Activated T-helper 1 cell treated with anti-CD3 and anti-CD28 coated beads, Interleukin-2, amount 50 U/mL, for 16 hours (primary cell): ENCODE measurements around the gene ME2.
A peak's percentile ranks its signal among the peaks of the same experiment; 100 is the strongest.
"Not testable (repeated sequence)": the region's sequence is repeated elsewhere in the genome, so short reads cannot be mapped to it uniquely, and the experiment has no call there.

ENCODE experiments used
- DNase-seq, 2 donors: peaks; one replicate each; pipeline ENCODE4 v3.0.0-alpha.2; 2020; ENCODE audit warnings: low read depth in 1 of 2, low spot score in 1 of 2

The ME2 gene

GRCh38 chr18:50911006-50911405 is 32.1 kb downstream of the ME2 start:
- DNase-seq = no peak

- DNase-seq = no peak
These were observed 38.1 kb downstream of the ME2 start for GRCh38 chr18:50917021-50917420.

GRCh38 chr18:50918153-50918552 is 39.2 kb downstream of the ME2 start:
- DNase-seq = no peak

- no peak for DNase-seq
These were observed 45.5 kb downstream of the ME2 start for GRCh38 chr18:50924372-50924771.

- no peak for DNase-seq
These were observed 47.6 kb downstream of the ME2 start for GRCh38 chr18:50926521-50926920.

GRCh38 chr18:50928551-50928950 is 49.6 kb downstream of the ME2 start:
- no peak for DNase-seq

GRCh38 chr18:50933684-50934083 is 54.8 kb downstream of the ME2 start:
- DNase-seq = no peak

- no peak for DNase-seq
These were observed 55.8 kb downstream of the ME2 start for GRCh38 chr18:50934545-50935211.

- no peak for DNase-seq
These were observed 56.7 kb downstream of the ME2 start for GRCh38 chr18:50935493-50936191.

- DNase-seq = no peak
These were observed 58.3 kb downstream of the ME2 start for GRCh38 chr18:50937183-50937582.

- DNase-seq = no peak
These were observed 60.0 kb downstream of the ME2 start for GRCh38 chr18:50938912-50939311.

GRCh38 chr18:50944245-50944932 is 65.5 kb downstream of the ME2 start:
- no peak for DNase-seq

- DNase-seq = not testable (repeated sequence)
These were observed 67.0 kb downstream of the ME2 start for GRCh38 chr18:50945918-50946317.

- DNase-seq = no peak
These were observed 69.0 kb downstream of the ME2 start for GRCh38 chr18:50947899-50948298.

- no peak for DNase-seq
These were observed 70.3 kb downstream of the ME2 start for GRCh38 chr18:50949185-50949584.

GRCh38 chr18:50950626-50951025 is 71.7 kb downstream of the ME2 start:
- DNase-seq = no peak

- DNase-seq = no peak
These were observed 74.9 kb downstream of the ME2 start for GRCh38 chr18:50953822-50954221.

- no peak for DNase-seq
These were observed 76.3 kb downstream of the ME2 start for GRCh38 chr18:50955253-50955652.

- no peak for DNase-seq
These were observed 77.2 kb downstream of the ME2 start for GRCh38 chr18:50956116-50956515.

- DNase-seq = no peak
These were observed 83.1 kb downstream of the ME2 start for GRCh38 chr18:50961974-50962373.

GRCh38 chr18:50967714-50968661 is 89.1 kb downstream of the ME2 start, which contains the start of gene ELAC1:
TSS of gene ELAC1 (plus strand) at chr18:50968040. CDS start at chr18:50974405, 6,365 bp downstream.
- DNase-seq = peak; percentile 34 to 45
